H9 (cell line): ENCODE results near the gene TTC3. TPM values are rescaled to one million over a fixed set of nuclear protein-coding genes. Genes with fewer than 3 reads are reported as not detected.

Experiments used
- DNase-seq: peaks from one replicate; pipeline ENCODE4 v3.0.0-alpha.2; 2017
- H2AFZ ChIP-seq: one replicate; pipeline ENCODE4 v1.6.1; 2013; ENCODE audit warnings: mild to moderate bottlenecking, low read length, control low read depth, moderate library complexity
- H2AK5ac ChIP-seq: 2 replicates; pipeline ENCODE4 v1.6.1; 2013; ENCODE audit warnings: low read length, control low read depth, mixed read lengths; ENCODE audit not compliant: insufficient read length
- H2BK120ac ChIP-seq: one replicate; pipeline ENCODE4 v1.6.1; 2013; ENCODE audit warnings: low read depth, mild to moderate bottlenecking, low read length, control low read depth, inconsistent platforms; ENCODE audit not compliant: poor library complexity, severe bottlenecking
- H2BK12ac ChIP-seq: 2 replicates; pipeline ENCODE4 v1.6.1; 2013; ENCODE audit warnings: low read length, control low read depth, mixed read lengths, low read depth; ENCODE audit not compliant: insufficient read length
- H2BK15ac ChIP-seq: 2 replicates; pipeline ENCODE4 v1.6.1; 2013; ENCODE audit warnings: low read depth, low read length, control low read depth
- H2BK20ac ChIP-seq: one replicate; pipeline ENCODE4 v1.6.1; 2013; ENCODE audit warnings: low read depth, mild to moderate bottlenecking, low read length, control low read depth, inconsistent platforms; ENCODE audit not compliant: poor library complexity, severe bottlenecking
- H2BK5ac ChIP-seq: 2 replicates; pipeline ENCODE4 v1.6.1; 2013; ENCODE audit warnings: low read length, control low read depth, mixed read lengths; ENCODE audit not compliant: insufficient read length
- H3K14ac ChIP-seq: 2 replicates; pipeline ENCODE4 v1.6.1; 2013; ENCODE audit warnings: low read length, control low read depth; ENCODE audit not compliant: insufficient read depth
- H3K18ac ChIP-seq: 2 replicates; pipeline ENCODE4 v1.6.1; 2013; ENCODE audit warnings: low read depth, mild to moderate bottlenecking, mixed read lengths, low read length, control low read depth; ENCODE audit not compliant: insufficient read length
- H3K23ac ChIP-seq: 2 replicates; pipeline ENCODE4 v1.6.1; 2013; ENCODE audit warnings: low read length, control low read depth, mixed read lengths, low read depth; ENCODE audit not compliant: insufficient read length
- H3K23me2 ChIP-seq: 2 replicates; pipeline ENCODE4 v1.6.1; 2013; ENCODE audit warnings: low read depth, mild to moderate bottlenecking, mixed read lengths, low read length, control low read depth; ENCODE audit not compliant: insufficient read length, poor library complexity, severe bottlenecking
- H3K27ac ChIP-seq: 2 replicates; pipeline ENCODE4 v1.5.1; 2013; ENCODE audit warnings: low read length, control low read depth, mixed read lengths, low read depth; ENCODE audit not compliant: insufficient read length
- H3K27me3 ChIP-seq: 2 replicates; pipeline ENCODE4 v1.6.1; 2013; ENCODE audit warnings: low read length, control low read depth, inconsistent platforms; ENCODE audit not compliant: insufficient read depth
- H3K4ac ChIP-seq: 2 replicates; pipeline ENCODE4 v1.6.1; 2013; ENCODE audit warnings: low read depth, mild to moderate bottlenecking, control low read depth, inconsistent platforms, low read length, moderate library complexity
- H3K4me1 ChIP-seq: 2 replicates; pipeline ENCODE4 v1.6.1; 2013; ENCODE audit warnings: low read length, control low read depth, inconsistent platforms; ENCODE audit not compliant: insufficient read depth
- H3K4me2 ChIP-seq: 2 replicates; pipeline ENCODE4 v1.6.1; 2013; ENCODE audit warnings: low read length, control low read depth, mixed read lengths; ENCODE audit not compliant: insufficient read length, insufficient read depth
- H3K56ac ChIP-seq: 2 replicates; pipeline ENCODE4 v1.6.1; 2013; ENCODE audit warnings: low read depth, mild to moderate bottlenecking, mixed read lengths, low read length, control low read depth; ENCODE audit not compliant: insufficient read length
- H3K79me1 ChIP-seq: 2 replicates; pipeline ENCODE4 v1.6.1; 2013; ENCODE audit warnings: low read depth, mild to moderate bottlenecking, moderate library complexity, low read length, control low read depth, inconsistent platforms; ENCODE audit not compliant: insufficient read depth, poor library complexity, severe bottlenecking
- H3K79me2 ChIP-seq: 2 replicates; pipeline ENCODE4 v1.6.1; 2013; ENCODE audit warnings: low read length, control low read depth, inconsistent platforms; ENCODE audit not compliant: insufficient read depth
- H3K9ac ChIP-seq: 2 replicates; pipeline ENCODE4 v1.6.1; 2013; ENCODE audit warnings: low read length, control low read depth, mixed read lengths; ENCODE audit not compliant: insufficient read length; ENCODE audit errors: extremely low read depth
- H3K9me3 ChIP-seq: one replicate; pipeline ENCODE4 v1.6.1; 2013; ENCODE audit warnings: low read depth, low read length, inconsistent platforms; ENCODE audit not compliant: control insufficient read depth
- H3T11ph ChIP-seq: one replicate; pipeline ENCODE4 v1.6.1; 2013; ENCODE audit warnings: mild to moderate bottlenecking, low read length, control low read depth, inconsistent platforms
- H4K20me1 ChIP-seq: one replicate; pipeline ENCODE4 v1.6.1; 2013; ENCODE audit not compliant: control insufficient read depth, insufficient read length, insufficient read depth
- H4K5ac ChIP-seq: 2 replicates; pipeline ENCODE4 v1.6.1; 2013; ENCODE audit warnings: low read depth, mild to moderate bottlenecking, mixed read lengths, low read length, control low read depth; ENCODE audit not compliant: insufficient read length
- H4K8ac ChIP-seq: replicated peaks from 2 replicates; pipeline ENCODE4 v1.6.1; 2013; ENCODE audit warnings: low read length, control low read depth, mixed read lengths, low read depth; ENCODE audit not compliant: insufficient read length
- H4K91ac ChIP-seq: 2 replicates; pipeline ENCODE4 v1.6.1; 2013; ENCODE audit warnings: low read depth, mild to moderate bottlenecking, moderate library complexity, mixed read lengths, low read length, control low read depth; ENCODE audit not compliant: insufficient read length
- H3K27ac Mint-ChIP-seq, 3 experiments: 2 replicates in 2 of 3; 3 replicates in 1 of 3; pipeline ENCODE4 v1.8.0; 2020 to 2021; ENCODE audit warnings: mixed read lengths in 3 of 3, mild to moderate bottlenecking in 1 of 3, moderate library complexity in 1 of 3
- H3K27me3 Mint-ChIP-seq: 2 replicates; pipeline ENCODE4 v1.8.0; 2021; ENCODE audit warnings: low read depth, mild to moderate bottlenecking, moderate library complexity, mixed read lengths
- H3K36me3 Mint-ChIP-seq, 3 experiments: 2 replicates in 2 of 3; 3 replicates in 1 of 3; pipeline ENCODE4 v1.8.0; 2020 to 2021; ENCODE audit warnings: low read depth in 3 of 3, mixed read lengths in 3 of 3; ENCODE audit not compliant: insufficient read depth in 1 of 3
- H3K4me1 Mint-ChIP-seq, 2 experiments: 2 replicates each; pipeline ENCODE4 v1.8.0; 2020; ENCODE audit warnings: mixed read lengths in 2 of 2
- H3K4me3 Mint-ChIP-seq, 2 experiments: 2 replicates in 1 of 2; 3 replicates in 1 of 2; pipeline ENCODE4 v1.8.0; 2020 to 2021; ENCODE audit warnings: mild to moderate bottlenecking in 2 of 2, mixed read lengths in 2 of 2, moderate library complexity in 1 of 2
- H3K9me3 Mint-ChIP-seq, 2 experiments: 2 replicates in 1 of 2; 3 replicates in 1 of 2; pipeline ENCODE4 v1.8.0; 2020; ENCODE audit warnings: mild to moderate bottlenecking in 2 of 2, mixed read lengths in 2 of 2, moderate library complexity in 1 of 2
- CTCF ChIP-seq: fragments of 200-600 bp; sonication (generic); conservative IDR thresholded peaks from 3 replicates; pipeline ENCODE4 v1.8.0; 2021; ENCODE audit warnings: antibody characterized with exemption, mild to moderate bottlenecking
- total RNA-seq: library from RNA; stranded (reverse); gene quantifications from 2 replicates; pipeline ENCODE4 v1.2.1, GENCODE V29; 2021

TTC3 gene
- total RNA-seq, 1 experiment from 2014 or later, result 46.5 TPM

GRCh38 chr21:37164742-37165141 is 91.7 kb downstream of the TTC3 start:
- H3K27me3 ChIP-seq, result no peaks in the 10 kb centered on the region
- H3K23ac ChIP-seq, result no peak overlapping the region
- peaks cover 2 to 37% (median 8%) of the 10 kb centered on the region in 3 experiments; a peak in 5 of 7 replicates for H3K36me3 Mint-ChIP-seq
- no peak overlapping the region for H2AFZ ChIP-seq
- H3K23me2 ChIP-seq, result no peaks in the 10 kb centered on the region
- H3K27ac Mint-ChIP-seq, result no peak overlapping the region
- H2BK5ac ChIP-seq, result no peak overlapping the region
- no peak overlapping the region for H2BK20ac ChIP-seq
- no peak overlapping the region for H3K4me3 Mint-ChIP-seq
- no peak overlapping the region for H4K8ac ChIP-seq
- no peaks in the 10 kb centered on the region for H3K79me1 ChIP-seq
- no peaks in the 10 kb centered on the region for H3K9me3 ChIP-seq
- peaks cover 3% of the 10 kb centered on the region in 2 experiments; a peak in 3 of 4 replicates for H3K4me1 Mint-ChIP-seq
- H2BK120ac ChIP-seq, result no peak overlapping the region
- H3K14ac ChIP-seq, result no peak overlapping the region
- no peak overlapping the region for H4K91ac ChIP-seq
- no peaks in the 10 kb centered on the region for H3K4me1 ChIP-seq
- no peak overlapping the region for H3K56ac ChIP-seq
- no peak for DNase-seq
- TF ChIP-seq CTCF, result no peak
- H3K4me2 ChIP-seq, result no peak overlapping the region
- H3K27me3 Mint-ChIP-seq, result no peaks in the 10 kb centered on the region
- H3K9ac ChIP-seq, result no peak overlapping the region
- no peak overlapping the region for H4K5ac ChIP-seq
- H2BK12ac ChIP-seq, result no peak overlapping the region
- no peaks in the 10 kb centered on the region for H3K79me2 ChIP-seq
- no peak overlapping the region for H3K18ac ChIP-seq
- no peaks in the 10 kb centered on the region for H3K9me3 Mint-ChIP-seq
- no peak overlapping the region for H2AK5ac ChIP-seq
- no peaks in the 10 kb centered on the region for H4K20me1 ChIP-seq
- no peak overlapping the region for H3T11ph ChIP-seq
- H3K4ac ChIP-seq, result no peak overlapping the region
- no peak overlapping the region for H3K27ac ChIP-seq
- H2BK15ac ChIP-seq, result no peak overlapping the region
